GM12878 (cell line): ENCODE data around the gene LMO7. TPM values are rescaled to one million over a fixed set of nuclear protein-coding genes. Genes with fewer than 3 reads are reported as not detected.
A peak's percentile ranks its signal among the peaks of the same experiment; 100 is the strongest.

Experiments
- ATAC-seq: fragments of 200-7000 bp; cut with Tn5 transposase; 3 replicates; pipeline ENCODE4 v1.9.1; 2020; ENCODE audit warnings: mild to moderate bottlenecking, moderate library complexity
- BruUV-seq: library from RNA; stranded (reverse); fragments of 400-500 nt; replicated peaks from 2 replicates; lab custom pipeline; 2021; lab: Mats Ljungman, UMichigan
- CTCF ChIA-PET: fragments of 300-600 bp; sonication (Branson Sonifier 250); formaldehyde crosslinking; extraction: SDS; loops from one replicate; lab custom pipeline; 2021; ENCODE audit warnings: inconsistent platforms; lab: Yijun Ruan, JAX
- POLR2A ChIA-PET: fragments of 350-600 bp; formaldehyde crosslinking; extraction: SDS; loops from one replicate; lab custom pipeline; 2021; ENCODE audit warnings: inconsistent platforms; lab: Charles Lee
- RAD21 ChIA-PET: fragments of 300-600 bp; sonication (Branson Sonifier 250); formaldehyde crosslinking; loops from one replicate; lab custom pipeline; 2023; ENCODE audit warnings: antibody characterized with exemption; ENCODE audit not compliant: unreplicated experiment; lab: Charles Lee
- SMC1A ChIA-PET: fragments of 300-600 bp; sonication (Branson Sonifier 250); formaldehyde crosslinking; loops from one replicate; lab custom pipeline; 2023; ENCODE audit not compliant: unreplicated experiment, uncharacterized antibody; lab: Charles Lee
- DNase-seq: peaks from one replicate; pipeline ENCODE4 v3.0.0-alpha.2; 2011; ENCODE audit warnings: low read depth, low spot score
- FAIRE-seq: peaks from 3 replicates; lab custom pipeline; 2011; peaks lifted over from hg19 to GRCh38; lab: Jason Lieb, UNC
- H2AFZ ChIP-seq: 2 replicates; pipeline ENCODE4 v1.6.0; 2011; ENCODE audit warnings: low read depth, low read length, control low read depth; ENCODE audit not compliant: control insufficient read depth
- H3K27ac ChIP-seq: 2 replicates; pipeline ENCODE4 v1.5.1; 2011; ENCODE audit warnings: control low read depth; ENCODE audit not compliant: control insufficient read depth, insufficient read depth
- H3K27me3 ChIP-seq, 2 experiments: replicated peaks in 1 of 2; 2 replicates each; pipeline versions ENCODE4 v1.6.0 to v1.6.1; 2011; ENCODE audit warnings: low read length in 1 of 2; ENCODE audit not compliant: control insufficient read depth in 2 of 2, insufficient read depth in 2 of 2
- H3K36me3 ChIP-seq, 2 experiments: 2 replicates each; pipeline ENCODE4 v1.5.1; 2011; ENCODE audit warnings: low read length in 1 of 2; ENCODE audit not compliant: control insufficient read depth in 2 of 2, insufficient read depth in 2 of 2
- H3K4me1 ChIP-seq: 2 replicates; pipeline ENCODE4 v1.6.1; 2011; ENCODE audit warnings: mild to moderate bottlenecking, low read length, moderate library complexity, mixed read lengths; ENCODE audit not compliant: control insufficient read depth, insufficient read depth
- H3K4me2 ChIP-seq: 2 replicates; pipeline ENCODE4 v1.6.0; 2011; ENCODE audit warnings: control low read depth; ENCODE audit not compliant: control insufficient read depth, insufficient read depth
- H3K4me3 ChIP-seq: fragments of 200-600 bp; sonication (generic); 2 replicates; pipeline ENCODE4 v1.5.1; 2016
- H3K79me2 ChIP-seq: 2 replicates; pipeline ENCODE4 v1.6.0; 2011; ENCODE audit warnings: low read length; ENCODE audit not compliant: control insufficient read depth, insufficient read depth
- H3K9ac ChIP-seq: 2 replicates; pipeline ENCODE4 v1.8.0; 2011; ENCODE audit warnings: low read length, control low read depth, mixed read lengths; ENCODE audit not compliant: control insufficient read depth, insufficient read depth
- H3K9me3 ChIP-seq: replicated peaks from 3 replicates; pipeline ENCODE4 v1.5.1; 2011; ENCODE audit warnings: mild to moderate bottlenecking, low read length; ENCODE audit not compliant: control insufficient read depth, insufficient read depth
- H4K20me1 ChIP-seq: 2 replicates; pipeline ENCODE4 v1.6.0; 2011; ENCODE audit not compliant: control insufficient read depth, insufficient read depth
- CBX3 ChIP-seq: fragments of 200-600 bp; sonication (generic); IDR thresholded peaks from 2 replicates; pipeline ENCODE4 v1.6.1; 2016; ENCODE audit warnings: low read depth, borderline replicate concordance
- CHD4 ChIP-seq: fragments of 200-600 bp; sonication (generic); IDR thresholded peaks from 2 replicates; pipeline ENCODE4 v1.6.1; 2016; ENCODE audit warnings: mild to moderate bottlenecking
- IKZF2 ChIP-seq, 2 experiments: fragments of 450-650 bp; IDR thresholded peaks; 2 replicates each; pipeline ENCODE4 v1.6.1; 2017; ENCODE audit warnings: mild to moderate bottlenecking in 2 of 2, moderate library complexity in 2 of 2
- JUNB ChIP-seq: IDR thresholded peaks from 2 replicates; pipeline ENCODE4 v1.6.1; 2016; ENCODE audit warnings: antibody characterized with exemption, mild to moderate bottlenecking
- MEF2A ChIP-seq: IDR thresholded peaks from 2 replicates; pipeline ENCODE4 v1.6.1; 2011; ENCODE audit warnings: low read depth, mild to moderate bottlenecking, low read length, moderate library complexity; ENCODE audit not compliant: insufficient read depth
- MTA2 ChIP-seq: fragments of 450-650 bp; IDR thresholded peaks from 2 replicates; pipeline ENCODE4 v1.6.1; 2016; ENCODE audit warnings: low read depth, mild to moderate bottlenecking, moderate library complexity
- SMAD1 ChIP-seq: fragments of 450-650 bp; IDR thresholded peaks from 2 replicates; pipeline ENCODE4 v1.6.1; 2018; ENCODE audit warnings: mild to moderate bottlenecking, low read depth; ENCODE audit not compliant: partially characterized antibody
- ZNF24 ChIP-seq: fragments of 450-650 bp; IDR thresholded peaks from 2 replicates; pipeline ENCODE4 v1.6.1; 2017; ENCODE audit warnings: antibody characterized with exemption, mild to moderate bottlenecking
- WGBS: methylation state at CpG from one replicate; pipeline ENCODE4 v1.1.6; 2016; ENCODE audit warnings: low lambda C conversion rate; ENCODE audit not compliant: insufficient replicate concordance, insufficient coverage; ENCODE audit errors: missing lambda C conversion rate; 5-methylcytosine and 5-hydroxymethylcytosine counted together
- in situ Hi-C: fragments of 300-500 bp; cut with MboI; formaldehyde crosslinking; loops from 9 replicates; pipeline ENCODE4 v1.14.3; 2018; ENCODE audit warnings: mixed read lengths
- intact Hi-C: fragments of 100-400 bp; cut with micrococcal nuclease; formaldehyde crosslinking; loops from one replicate; pipeline ENCODE4 v1.14.2; 2022; ENCODE audit not compliant: unreplicated experiment
- polyA plus RNA-seq, 11 experiments: library from polyadenylated mRNA; depleted of rRNA in 4 of 11; unstranded in 6 of 11; stranded (reverse) in 5 of 11; fragments of >200 nt; fragmentation: Nextera tagmentation in 4 of 11; fragmentation: Illumina TruSeq in 1 of 11; extraction: Ambion mirVana in 4 of 11; extraction: Trizol in 1 of 11; gene quantifications; 1 replicate in 1 of 11; 2 replicates in 10 of 11; pipeline versions ENCODE4 v1.2.1 to v1.2.3, GENCODE V29; 2011 to 2016; ENCODE audit warnings: inconsistent platforms in 2 of 11, missing spikeins in 2 of 11, low read depth in 1 of 11
- total RNA-seq, 4 experiments: library from RNA; depleted of rRNA in 3 of 4; stranded (reverse); fragments of >200 nt in 3 of 4; fragmentation: Illumina TruSeq in 1 of 4; extraction: Trizol in 1 of 4; gene quantifications; 2 replicates each; pipeline versions ENCODE4 v1.2.1 to v1.2.3, GENCODE V29; 2013 to 2021
- TF ChIP-seq, protein P1 (sequence below): IDR thresholded peaks from 2 replicates; pipeline ENCODE4 v1.6.1; 2011; ENCODE audit warnings: mild to moderate bottlenecking, low read depth, low read length, moderate library complexity; ENCODE audit not compliant: insufficient replicate concordance
- TF ChIP-seq, protein P2 (sequence below): fragments of 450-650 bp; IDR thresholded peaks from 2 replicates; pipeline ENCODE4 v1.6.1; 2016; ENCODE audit warnings: mild to moderate bottlenecking
- TF ChIP-seq, protein P3 (sequence below): IDR thresholded peaks from 2 replicates; pipeline ENCODE4 v1.6.1; 2012; ENCODE audit warnings: improper control_type of control experiment, low read depth, low read length; ENCODE audit not compliant: insufficient replicate concordance
- TF ChIP-seq, protein P4 (sequence below): fragments of 450-650 bp; IDR thresholded peaks from 2 replicates; pipeline ENCODE4 v1.6.1; 2016; ENCODE audit warnings: mild to moderate bottlenecking

Gene LMO7
- total and polyA plus RNA-seq, 10 of the 15 experiments (the other 5 are each of a cell fraction or from before 2014, with no cell fraction given) = 8.5 to 67.8 (median 36.8) TPM

DNA sequence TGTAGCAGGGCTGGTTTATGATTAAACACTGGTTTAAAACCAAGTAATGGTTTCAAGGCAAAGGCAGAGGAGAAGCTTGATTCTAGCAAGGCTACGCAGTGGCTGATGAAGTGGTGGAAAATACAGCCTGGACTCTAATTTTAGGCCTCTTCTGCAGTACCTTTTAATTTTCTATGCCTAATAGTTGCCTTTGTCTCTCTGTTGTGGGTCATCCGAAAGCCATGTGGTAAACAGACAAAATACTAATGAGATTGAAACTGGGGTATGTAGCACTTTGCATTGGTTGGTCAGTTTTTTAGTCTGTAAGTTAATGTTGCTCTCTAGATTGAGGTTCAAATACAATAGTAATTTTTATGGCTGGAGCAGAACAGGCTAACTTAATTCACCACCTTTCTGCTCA is 3.3 kb downstream of the LMO7 start (continued):
- TF ChIP-seq, protein P1, sequence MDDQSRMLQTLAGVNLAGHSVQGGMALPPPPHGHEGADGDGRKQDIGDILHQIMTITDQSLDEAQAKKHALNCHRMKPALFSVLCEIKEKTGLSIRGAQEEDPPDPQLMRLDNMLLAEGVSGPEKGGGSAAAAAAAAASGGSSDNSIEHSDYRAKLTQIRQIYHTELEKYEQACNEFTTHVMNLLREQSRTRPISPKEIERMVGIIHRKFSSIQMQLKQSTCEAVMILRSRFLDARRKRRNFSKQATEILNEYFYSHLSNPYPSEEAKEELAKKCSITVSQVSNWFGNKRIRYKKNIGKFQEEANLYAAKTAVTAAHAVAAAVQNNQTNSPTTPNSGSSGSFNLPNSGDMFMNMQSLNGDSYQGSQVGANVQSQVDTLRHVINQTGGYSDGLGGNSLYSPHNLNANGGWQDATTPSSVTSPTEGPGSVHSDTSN = no peak
- peak in 1 of 2 experiments; percentile 48; a peak in 2 of 4 replicates for TF ChIP-seq IKZF2 (IDR thresholded peaks at IDR 0.05)
- TF ChIP-seq SMAD1 = no peak
- no peak for TF ChIP-seq MEF2A
- no peak for TF ChIP-seq JUNB
- TF ChIP-seq MTA2 = peak; percentile 99
- 0 out of 2 replicates have a peak, but pooled peaks have one; percentile 22 for TF ChIP-seq ZNF24
- TF ChIP-seq, protein P2, sequence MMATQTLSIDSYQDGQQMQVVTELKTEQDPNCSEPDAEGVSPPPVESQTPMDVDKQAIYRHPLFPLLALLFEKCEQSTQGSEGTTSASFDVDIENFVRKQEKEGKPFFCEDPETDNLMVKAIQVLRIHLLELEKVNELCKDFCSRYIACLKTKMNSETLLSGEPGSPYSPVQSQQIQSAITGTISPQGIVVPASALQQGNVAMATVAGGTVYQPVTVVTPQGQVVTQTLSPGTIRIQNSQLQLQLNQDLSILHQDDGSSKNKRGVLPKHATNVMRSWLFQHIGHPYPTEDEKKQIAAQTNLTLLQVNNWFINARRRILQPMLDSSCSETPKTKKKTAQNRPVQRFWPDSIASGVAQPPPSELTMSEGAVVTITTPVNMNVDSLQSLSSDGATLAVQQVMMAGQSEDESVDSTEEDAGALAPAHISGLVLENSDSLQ = no peak

DNA sequence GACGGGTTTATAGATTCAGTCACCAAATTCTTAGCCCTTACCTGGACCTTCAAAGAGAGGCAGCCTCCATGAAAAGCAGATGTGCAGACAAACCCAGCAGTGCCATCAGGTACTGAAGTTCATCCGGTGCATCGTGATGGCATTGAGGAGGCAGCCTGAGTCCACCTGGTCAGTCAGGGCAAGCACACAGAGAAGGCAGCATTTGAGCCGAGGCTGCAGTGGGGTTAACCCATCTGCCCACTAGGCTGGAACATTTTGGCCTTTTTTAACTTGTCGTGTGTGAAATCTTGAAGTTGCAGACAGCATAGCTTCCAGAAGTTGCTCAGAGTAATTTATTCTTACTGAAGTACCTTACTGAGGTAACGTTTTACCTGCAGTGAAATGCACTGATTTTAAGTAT is 4.9 kb downstream of the LMO7 start:
- Histone ChIP-seq H3K79me2 (peaks cover 10% of the 10 kb centered on the region), H3K36me3 (no peaks in the 10 kb centered on the region; a peak in 1 of 4 replicates), H3K9ac (no peak overlapping the region), H2AFZ (no peak overlapping the region), H3K4me1 (peaks cover under 1% of the 10 kb centered on the region), H4K20me1 (no peaks in the 10 kb centered on the region), H3K4me3 (no peak overlapping the region), H3K4me2 (peak overlapping the region; percentile 34; the same call in 1 of the 2 replicates), H3K27ac (no peak overlapping the region), H3K27me3 (no peaks in the 10 kb centered on the region), H3K9me3 (no peaks in the 10 kb centered on the region)
- ChIA-PET RAD21 (no interaction called here), CTCF (no interaction called here), SMC1A (interaction anchor here (1.5 kb wide), 1 partner anchor 62 kb away, joined by 3 read pairs; no protein-coding TSS in a partner anchor), POLR2A (interaction anchor here (0.5 kb wide), 1 partner anchor 111 kb away, joined by 4 read pairs; no protein-coding TSS in a partner anchor)
- intact Hi-C loops = loop anchor here (10.0 kb wide), 1 partner anchor 266 kb away; no protein-coding TSS in a partner anchor
- no peak for FAIRE-seq
- in situ Hi-C loops = no loop called here
- no TSS peak for BruUV-seq
- no peak for DNase-seq
- TF ChIP-seq, protein P3, sequence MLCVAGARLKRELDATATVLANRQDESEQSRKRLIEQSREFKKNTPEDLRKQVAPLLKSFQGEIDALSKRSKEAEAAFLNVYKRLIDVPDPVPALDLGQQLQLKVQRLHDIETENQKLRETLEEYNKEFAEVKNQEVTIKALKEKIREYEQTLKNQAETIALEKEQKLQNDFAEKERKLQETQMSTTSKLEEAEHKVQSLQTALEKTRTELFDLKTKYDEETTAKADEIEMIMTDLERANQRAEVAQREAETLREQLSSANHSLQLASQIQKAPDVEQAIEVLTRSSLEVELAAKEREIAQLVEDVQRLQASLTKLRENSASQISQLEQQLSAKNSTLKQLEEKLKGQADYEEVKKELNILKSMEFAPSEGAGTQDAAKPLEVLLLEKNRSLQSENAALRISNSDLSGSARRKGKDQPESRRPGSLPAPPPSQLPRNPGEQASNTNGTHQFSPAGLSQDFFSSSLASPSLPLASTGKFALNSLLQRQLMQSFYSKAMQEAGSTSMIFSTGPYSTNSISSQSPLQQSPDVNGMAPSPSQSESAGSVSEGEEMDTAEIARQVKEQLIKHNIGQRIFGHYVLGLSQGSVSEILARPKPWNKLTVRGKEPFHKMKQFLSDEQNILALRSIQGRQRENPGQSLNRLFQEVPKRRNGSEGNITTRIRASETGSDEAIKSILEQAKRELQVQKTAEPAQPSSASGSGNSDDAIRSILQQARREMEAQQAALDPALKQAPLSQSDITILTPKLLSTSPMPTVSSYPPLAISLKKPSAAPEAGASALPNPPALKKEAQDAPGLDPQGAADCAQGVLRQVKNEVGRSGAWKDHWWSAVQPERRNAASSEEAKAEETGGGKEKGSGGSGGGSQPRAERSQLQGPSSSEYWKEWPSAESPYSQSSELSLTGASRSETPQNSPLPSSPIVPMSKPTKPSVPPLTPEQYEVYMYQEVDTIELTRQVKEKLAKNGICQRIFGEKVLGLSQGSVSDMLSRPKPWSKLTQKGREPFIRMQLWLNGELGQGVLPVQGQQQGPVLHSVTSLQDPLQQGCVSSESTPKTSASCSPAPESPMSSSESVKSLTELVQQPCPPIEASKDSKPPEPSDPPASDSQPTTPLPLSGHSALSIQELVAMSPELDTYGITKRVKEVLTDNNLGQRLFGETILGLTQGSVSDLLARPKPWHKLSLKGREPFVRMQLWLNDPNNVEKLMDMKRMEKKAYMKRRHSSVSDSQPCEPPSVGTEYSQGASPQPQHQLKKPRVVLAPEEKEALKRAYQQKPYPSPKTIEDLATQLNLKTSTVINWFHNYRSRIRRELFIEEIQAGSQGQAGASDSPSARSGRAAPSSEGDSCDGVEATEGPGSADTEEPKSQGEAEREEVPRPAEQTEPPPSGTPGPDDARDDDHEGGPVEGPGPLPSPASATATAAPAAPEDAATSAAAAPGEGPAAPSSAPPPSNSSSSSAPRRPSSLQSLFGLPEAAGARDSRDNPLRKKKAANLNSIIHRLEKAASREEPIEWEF = no peak
- TF ChIP-seq CHD4 = no peak
- no peak for TF ChIP-seq CBX3
- TF ChIP-seq, protein P4, sequence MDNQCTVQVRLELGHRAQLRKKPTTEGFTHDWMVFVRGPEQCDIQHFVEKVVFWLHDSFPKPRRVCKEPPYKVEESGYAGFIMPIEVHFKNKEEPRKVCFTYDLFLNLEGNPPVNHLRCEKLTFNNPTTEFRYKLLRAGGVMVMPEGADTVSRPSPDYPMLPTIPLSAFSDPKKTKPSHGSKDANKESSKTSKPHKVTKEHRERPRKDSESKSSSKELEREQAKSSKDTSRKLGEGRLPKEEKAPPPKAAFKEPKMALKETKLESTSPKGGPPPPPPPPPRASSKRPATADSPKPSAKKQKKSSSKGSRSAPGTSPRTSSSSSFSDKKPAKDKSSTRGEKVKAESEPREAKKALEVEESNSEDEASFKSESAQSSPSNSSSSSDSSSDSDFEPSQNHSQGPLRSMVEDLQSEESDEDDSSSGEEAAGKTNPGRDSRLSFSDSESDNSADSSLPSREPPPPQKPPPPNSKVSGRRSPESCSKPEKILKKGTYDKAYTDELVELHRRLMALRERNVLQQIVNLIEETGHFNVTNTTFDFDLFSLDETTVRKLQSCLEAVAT = no peak
- ATAC-seq = no peak
- WGBS = 74% methylated on average over 6 of the region's 6 CpGs
